ENCODE results near the gene ASB6.

- TF ChIP-seq CTCF (IDR thresholded peaks at IDR 0.05) (no peak), EZH2phosphoT487 (IDR thresholded peaks at IDR 0.05) (no peak), EZH2 (IDR thresholded peaks at IDR 0.05) (no peak)
These were observed 39.1 kb downstream of the ASB6 start for GRCh38 chr9:129602598-129603415.

Measured in neural progenitor cell (in vitro differentiated cells).